ENCODE measurements around the gene ACOT12. TPM values are rescaled to one million over a fixed set of nuclear protein-coding genes. Genes with fewer than 3 reads are reported as not detected.

ACOT12 gene
- total and polyA plus RNA-seq, 2 of the 13 experiments (the other 11 are each of a cell fraction or from before 2014, with no cell fraction given) = not detected

DNA sequence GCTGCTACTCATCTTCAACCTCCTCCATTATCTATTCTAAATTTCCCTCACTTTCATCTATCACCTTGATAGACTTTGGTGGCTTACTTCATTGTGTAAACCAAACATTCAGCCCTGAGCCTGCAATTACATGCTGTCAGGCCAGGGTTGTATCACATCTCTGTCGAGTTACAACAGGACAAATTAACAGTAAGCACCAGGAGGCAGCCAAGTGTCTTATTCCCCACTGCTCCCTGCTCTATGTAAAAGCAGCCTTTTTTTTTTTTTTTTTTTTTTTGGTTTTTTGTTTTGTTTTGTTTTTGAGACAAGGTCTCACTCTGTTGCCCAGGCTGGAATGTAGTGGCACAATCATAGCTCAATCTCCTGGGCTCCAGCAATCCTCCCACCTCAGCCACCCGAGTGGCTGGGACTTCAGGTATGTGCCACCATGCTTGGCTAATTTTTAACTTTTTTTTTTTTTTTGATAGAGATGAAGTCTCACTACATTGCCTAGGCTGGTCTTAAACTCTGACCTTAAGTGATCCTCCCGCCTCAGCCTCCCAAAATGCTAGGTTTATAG lies 107.8 kb downstream of the ACOT12 start:
- no TSS peak for BruUV-seq (replicated peaks)
- Histone ChIP-seq H3K36me3 (replicated peaks in 1 of 2; ENCODE audit: control insufficient read depth in 1 of 2, insufficient read depth in 2 of 2, low read length in 2 of 2) (no peaks in the 10 kb centered on the region), H3K9me3 (ENCODE audit: low read length) (no peaks in the 10 kb centered on the region), H3K27ac (ENCODE audit: extremely low read length, insufficient read depth, low read length) (no peak overlapping the region), H3K4me2 (ENCODE audit: low read depth, low read length) (no peak overlapping the region), H3K4me1 (ENCODE audit: insufficient read depth, low read length) (peaks cover 22% of the 10 kb centered on the region), H4K20me1 (ENCODE audit: insufficient read depth, low read length) (no peaks in the 10 kb centered on the region), H3K9ac (ENCODE audit: insufficient read depth, low read depth, low read length) (no peak overlapping the region), H3K27me3 (ENCODE audit: control insufficient read depth in 1 of 2, insufficient read depth in 2 of 2, low read length in 2 of 2) (no peaks in the 10 kb centered on the region), H3K79me2 (ENCODE audit: insufficient read depth, low read length) (peaks cover 12% of the 10 kb centered on the region), H3K4me3 (replicated peaks in 1 of 3; ENCODE audit: insufficient read depth in 1 of 3, low read depth in 2 of 3, low read length in 3 of 3) (no peak overlapping the region), H2AFZ (ENCODE audit: low read length) (no peak overlapping the region)
- CTCF ChIA-PET (ENCODE audit: low intra/inter-chr PET ratio, low total read pairs) = no interaction called here
- POLR2A ChIA-PET = no interaction called here
- ATAC-seq (peak; percentile 83), DNase-seq (ENCODE audit: low spot score) (no peak), FAIRE-seq (no peak)
- intact Hi-C loops (cut with micrococcal nuclease; ENCODE audit: unreplicated experiment) (no loop called here), in situ Hi-C loops (cut with HindIII; ENCODE audit: extremely low pct_ligation_motif_present, low pct_unique_long_range_greater_than_20kb) (no loop called here)
- WGBS (ENCODE audit: low lambda C conversion rate) = 60% methylated on average over 3 of the region's 3 CpGs
- TF ChIP-seq, protein P1, sequence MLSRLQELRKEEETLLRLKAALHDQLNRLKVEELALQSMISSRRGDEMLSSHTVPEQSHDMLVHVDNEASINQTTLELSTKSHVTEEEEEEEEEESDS (CRISPR knock-in tag; IDR thresholded peaks at IDR 0.05; ENCODE audit: borderline replicate concordance) = no peak
- TF ChIP-seq, protein P2, sequence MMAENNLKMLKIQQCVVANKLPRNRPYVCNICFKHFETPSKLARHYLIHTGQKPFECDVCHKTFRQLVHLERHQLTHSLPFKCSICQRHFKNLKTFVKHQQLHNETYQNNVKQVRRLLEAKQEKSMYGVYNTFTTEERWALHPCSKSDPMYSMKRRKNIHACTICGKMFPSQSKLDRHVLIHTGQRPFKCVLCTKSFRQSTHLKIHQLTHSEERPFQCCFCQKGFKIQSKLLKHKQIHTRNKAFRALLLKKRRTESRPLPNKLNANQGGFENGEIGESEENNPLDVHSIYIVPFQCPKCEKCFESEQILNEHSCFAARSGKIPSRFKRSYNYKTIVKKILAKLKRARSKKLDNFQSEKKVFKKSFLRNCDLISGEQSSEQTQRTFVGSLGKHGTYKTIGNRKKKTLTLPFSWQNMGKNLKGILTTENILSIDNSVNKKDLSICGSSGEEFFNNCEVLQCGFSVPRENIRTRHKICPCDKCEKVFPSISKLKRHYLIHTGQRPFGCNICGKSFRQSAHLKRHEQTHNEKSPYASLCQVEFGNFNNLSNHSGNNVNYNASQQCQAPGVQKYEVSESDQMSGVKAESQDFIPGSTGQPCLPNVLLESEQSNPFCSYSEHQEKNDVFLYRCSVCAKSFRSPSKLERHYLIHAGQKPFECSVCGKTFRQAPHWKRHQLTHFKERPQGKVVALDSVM (CRISPR knock-in tag; IDR thresholded peaks at IDR 0.05) = peak; percentile 53; the same call in 1 of the 2 replicates

DNA sequence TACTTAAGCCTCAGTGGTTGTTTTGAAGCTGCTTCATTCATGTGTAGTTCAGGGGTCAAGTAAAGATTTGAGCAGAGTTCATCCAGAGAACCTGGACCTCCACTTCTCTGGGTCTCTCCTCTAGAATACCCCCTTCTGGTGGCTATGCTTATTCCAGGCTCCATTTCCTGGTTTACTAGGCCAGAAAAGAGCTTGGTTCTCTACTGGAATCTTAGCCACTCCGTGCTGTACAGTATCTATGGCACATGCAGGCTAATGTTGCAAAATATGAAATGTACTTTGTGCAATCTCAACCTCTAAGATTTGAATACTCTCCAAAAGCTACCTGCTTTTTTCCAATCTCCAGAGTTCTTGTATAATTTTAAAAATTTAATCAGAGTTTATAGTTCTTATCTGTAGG lies 110.0 kb downstream of the ACOT12 start:
- in situ Hi-C loops (cut with HindIII; ENCODE audit: extremely low pct_ligation_motif_present, low pct_unique_long_range_greater_than_20kb) (no loop called here), intact Hi-C loops (cut with micrococcal nuclease; ENCODE audit: unreplicated experiment) (no loop called here)
- Histone ChIP-seq H3K9me3 (ENCODE audit: low read length) (no peaks in the 10 kb centered on the region), H3K27me3 (ENCODE audit: control insufficient read depth in 1 of 2, insufficient read depth in 2 of 2, low read length in 2 of 2) (no peaks in the 10 kb centered on the region), H3K36me3 (replicated peaks in 1 of 2; ENCODE audit: control insufficient read depth in 1 of 2, insufficient read depth in 2 of 2, low read length in 2 of 2) (no peaks in the 10 kb centered on the region), H3K4me3 (replicated peaks in 1 of 3; ENCODE audit: insufficient read depth in 1 of 3, low read depth in 2 of 3, low read length in 3 of 3) (no peak overlapping the region), H3K4me2 (ENCODE audit: low read depth, low read length) (no peak overlapping the region), H3K79me2 (ENCODE audit: insufficient read depth, low read length) (peaks cover 1% of the 10 kb centered on the region), H3K27ac (ENCODE audit: extremely low read length, insufficient read depth, low read length) (no peak overlapping the region), H3K9ac (ENCODE audit: insufficient read depth, low read depth, low read length) (no peak overlapping the region), H4K20me1 (ENCODE audit: insufficient read depth, low read length) (no peaks in the 10 kb centered on the region), H3K4me1 (ENCODE audit: insufficient read depth, low read length) (peaks cover 22% of the 10 kb centered on the region), H2AFZ (ENCODE audit: low read length) (no peak overlapping the region)
- no peak for DNase-seq (ENCODE audit: low spot score)
- peak; percentile 68 for ATAC-seq
- FAIRE-seq = no peak
- WGBS (ENCODE audit: low lambda C conversion rate) = 100% methylated on average over 1 of the region's 1 CpG
- TF ChIP-seq ZNF30 (CRISPR knock-in tag; IDR thresholded peaks at IDR 0.05) = no peak
- BruUV-seq (replicated peaks) = no TSS peak
- POLR2A ChIA-PET = interaction anchor here (1.0 kb wide), 1 partner anchor 18 kb away, joined by 3 read pairs; the partner anchor contains the start of gene ZCCHC9
- CTCF ChIA-PET (ENCODE audit: low intra/inter-chr PET ratio, low total read pairs) = no interaction called here

Other genes with a start within 250 kb of the ACOT12 start
- 0.69 and 1.2 TPM in 2 replicates for gene CKMT2, start 160.8 kb downstream of the ACOT12 start, total RNA-seq (2016; rRNA removed; fragmentation: Illumina TruSeq; extraction: Trizol)
- gene CKMT2, start 160.8 kb downstream of the ACOT12 start, polyA plus RNA-seq (2011; rRNA removed) = 8.8 and 11.5 TPM in 2 replicates
- gene ZCCHC9, start 92.5 kb downstream of the ACOT12 start, total RNA-seq (2016; rRNA removed; fragmentation: Illumina TruSeq; extraction: Trizol) = 52.5 and 70.7 TPM in 2 replicates
- gene ZCCHC9, start 92.5 kb downstream of the ACOT12 start, polyA plus RNA-seq (2011; rRNA removed) = 20.1 and 28.7 TPM in 2 replicates